HepG2 (cell line): Measurements from ENCODE around the gene PIAS3. TPM values are rescaled to one million over a fixed set of nuclear protein-coding genes. Genes with fewer than 3 reads are reported as not detected.

Source experiments
- DNMT1 ChIP-seq: sonication (generic); formaldehyde crosslinking; IDR thresholded peaks from 2 replicates; pipeline ENCODE4 v1.5.1; 2020; ENCODE audit warnings: mild to moderate bottlenecking, missing genetic modification reagents
- EP300 ChIP-seq, 3 experiments: sonication (generic) in 1 of 3; formaldehyde crosslinking in 1 of 3; IDR thresholded peaks; 2 replicates each; pipeline versions ENCODE4 v1.5.1 to v1.6.1; 2011 to 2020; ENCODE audit warnings: low read depth in 2 of 3, low read length in 2 of 3, borderline replicate concordance in 1 of 3, improper control_type of control experiment in 1 of 3, mild to moderate bottlenecking in 1 of 3, missing genetic modification reagents in 1 of 3, moderate library complexity in 1 of 3
- IKZF4 ChIP-seq: sonication (generic); formaldehyde crosslinking; IDR thresholded peaks from 2 replicates; pipeline ENCODE4 v1.5.1; 2020; ENCODE audit warnings: borderline replicate concordance, mild to moderate bottlenecking, low read depth, missing genetic modification reagents; ENCODE audit errors: not compliant biosample characterization
- MED1 ChIP-seq: sonication (generic); formaldehyde crosslinking; IDR thresholded peaks from 2 replicates; pipeline ENCODE4 v1.4.0; 2020; ENCODE audit warnings: missing genetic modification reagents
- PTBP1 ChIP-seq: fragments of 200-400 bp; formaldehyde crosslinking; IDR thresholded peaks from 2 replicates; pipeline ENCODE4 v1.6.1; 2018; ENCODE audit warnings: low read length, low read depth; ENCODE audit not compliant: poor library complexity, severe bottlenecking
- RBM22 ChIP-seq: fragments of 200-400 bp; formaldehyde crosslinking; optimal IDR thresholded peaks from 2 replicates; pipeline ENCODE3; 2017; ENCODE audit warnings: mild to moderate bottlenecking, low read length, moderate library complexity
- SMAD3 ChIP-seq: sonication (generic); formaldehyde crosslinking; IDR thresholded peaks from 2 replicates; pipeline ENCODE4 v1.4.0; 2020; ENCODE audit warnings: missing genetic modification reagents
- STAT5B ChIP-seq: sonication (generic); formaldehyde crosslinking; IDR thresholded peaks from 2 replicates; pipeline ENCODE4 v1.4.0; 2020; ENCODE audit warnings: missing genetic modification reagents
- TGIF2 ChIP-seq: IDR thresholded peaks from 2 replicates; pipeline ENCODE4 v1.6.1; 2016; ENCODE audit warnings: control low read depth, missing compliant biosample characterization
- ZBTB21 ChIP-seq: sonication (generic); formaldehyde crosslinking; IDR thresholded peaks from 2 replicates; pipeline ENCODE4 v1.4.0; 2020; ENCODE audit warnings: missing genetic modification reagents
- ZBTB37 ChIP-seq: sonication (generic); formaldehyde crosslinking; IDR thresholded peaks from 2 replicates; pipeline ENCODE4 v1.4.0; 2020; ENCODE audit warnings: mild to moderate bottlenecking, missing genetic modification reagents
- ZBTB38 ChIP-seq: sonication (generic); formaldehyde crosslinking; IDR thresholded peaks from 2 replicates; pipeline ENCODE4 v1.5.1; 2020; ENCODE audit warnings: mild to moderate bottlenecking, missing genetic modification reagents
- ZNF136 ChIP-seq: sonication (generic); formaldehyde crosslinking; IDR thresholded peaks from 2 replicates; pipeline ENCODE4 v1.8.1; 2022; ENCODE audit warnings: low read depth, mild to moderate bottlenecking, moderate library complexity, missing genetic modification reagents
- ZNF180 ChIP-seq: sonication (generic); formaldehyde crosslinking; IDR thresholded peaks from 2 replicates; pipeline ENCODE4 v1.4.0; 2020; ENCODE audit warnings: low read depth, missing genetic modification reagents, borderline replicate concordance
- ZNF512 ChIP-seq: sonication (generic); formaldehyde crosslinking; IDR thresholded peaks from 2 replicates; pipeline ENCODE4 v1.4.0; 2020; ENCODE audit warnings: mild to moderate bottlenecking, missing genetic modification reagents
- ZNF557 ChIP-seq: sonication (generic); formaldehyde crosslinking; IDR thresholded peaks from 2 replicates; pipeline ENCODE4 v1.4.0; 2020; ENCODE audit warnings: missing genetic modification reagents
- ZNF577 ChIP-seq: sonication (generic); formaldehyde crosslinking; IDR thresholded peaks from 2 replicates; pipeline ENCODE4 v1.4.0; 2020; ENCODE audit warnings: mild to moderate bottlenecking, low read depth, missing genetic modification reagents, borderline replicate concordance
- ZNF781 ChIP-seq: sonication (generic); formaldehyde crosslinking; IDR thresholded peaks from 2 replicates; pipeline ENCODE4 v1.5.1; 2020; ENCODE audit warnings: borderline replicate concordance, mild to moderate bottlenecking, missing genetic modification reagents; ENCODE audit errors: not compliant biosample characterization
- polyA plus RNA-seq, 8 experiments: library from polyadenylated mRNA; depleted of rRNA in 3 of 8; stranded (reverse) in 7 of 8; unstranded in 1 of 8; fragments of >200 nt; fragmentation: Illumina TruSeq in 4 of 8; extraction: Trizol in 4 of 8; gene quantifications; 2 replicates each; pipeline versions ENCODE4 v1.2.1 to v1.2.3, GENCODE V29; 2011 to 2016; ENCODE audit warnings: low read depth in 4 of 8, missing spikeins in 1 of 8, mixed read lengths in 1 of 8; ENCODE audit not compliant: insufficient read depth in 1 of 8
- total RNA-seq, 5 experiments: library from RNA; depleted of rRNA; stranded (reverse); fragments of >200 nt; fragmentation: Illumina TruSeq; extraction: Trizol; gene quantifications; 2 replicates each; pipeline ENCODE4 v1.2.3, GENCODE V29; 2016; ENCODE audit warnings: low read depth in 1 of 5
- TF ChIP-seq, protein P1 (sequence below): sonication (generic); formaldehyde crosslinking; IDR thresholded peaks from 2 replicates; pipeline ENCODE4 v1.4.0; 2020; ENCODE audit warnings: missing genetic modification reagents
- TF ChIP-seq, protein P2 (sequence below): sonication (generic); formaldehyde crosslinking; IDR thresholded peaks from 2 replicates; pipeline ENCODE4 v1.5.1; 2020; ENCODE audit warnings: mild to moderate bottlenecking, missing genetic modification reagents

Gene PIAS3
- total and polyA plus RNA-seq, 2 of the 13 experiments (the other 11 are each of a cell fraction or from before 2014, with no cell fraction given) = 3.7 to 8.0 TPM

- TF ChIP-seq ZNF136 (CRISPR knock-in tag) = no peak
- TF ChIP-seq ZNF557 = no peak
- no peak for TF ChIP-seq ZBTB37 (CRISPR knock-in tag)
- TF ChIP-seq PTBP1 = no peak
- TF ChIP-seq, protein P1, sequence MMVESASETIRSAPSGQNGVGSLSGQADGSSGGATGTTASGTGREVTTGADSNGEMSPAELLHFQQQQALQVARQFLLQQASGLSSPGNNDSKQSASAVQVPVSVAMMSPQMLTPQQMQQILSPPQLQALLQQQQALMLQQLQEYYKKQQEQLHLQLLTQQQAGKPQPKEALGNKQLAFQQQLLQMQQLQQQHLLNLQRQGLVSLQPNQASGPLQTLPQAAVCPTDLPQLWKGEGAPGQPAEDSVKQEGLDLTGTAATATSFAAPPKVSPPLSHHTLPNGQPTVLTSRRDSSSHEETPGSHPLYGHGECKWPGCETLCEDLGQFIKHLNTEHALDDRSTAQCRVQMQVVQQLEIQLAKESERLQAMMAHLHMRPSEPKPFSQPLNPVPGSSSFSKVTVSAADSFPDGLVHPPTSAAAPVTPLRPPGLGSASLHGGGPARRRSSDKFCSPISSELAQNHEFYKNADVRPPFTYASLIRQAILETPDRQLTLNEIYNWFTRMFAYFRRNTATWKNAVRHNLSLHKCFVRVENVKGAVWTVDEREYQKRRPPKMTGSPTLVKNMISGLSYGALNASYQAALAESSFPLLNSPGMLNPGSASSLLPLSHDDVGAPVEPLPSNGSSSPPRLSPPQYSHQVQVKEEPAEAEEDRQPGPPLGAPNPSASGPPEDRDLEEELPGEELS = no peak; the same call in 1 of the 2 replicates
- peak; percentile 41 for TF ChIP-seq ZNF781 (CRISPR knock-in tag)
- no peak for TF ChIP-seq ZNF180
- no peak for TF ChIP-seq ZBTB21 (CRISPR knock-in tag)
- TF ChIP-seq DNMT1 (CRISPR knock-in tag) = 0 out of 2 replicates have a peak, but pooled peaks have one; percentile 65
- TF ChIP-seq EP300 (IDR thresholded peaks at IDR 0.05; ENCODE audit: low read depth in 2 of 2, low read length in 2 of 2) = no peak
- no peak for TF ChIP-seq EP300 (CRISPR knock-in tag; IDR thresholded peaks at IDR 0.05; ENCODE audit: borderline replicate concordance)
- TF ChIP-seq SMAD3 (CRISPR knock-in tag) = peak; percentile 71; the same call in 1 of the 2 replicates
- peak; percentile 56; the same call in 1 of the 2 replicates for TF ChIP-seq TGIF2 (CRISPR knock-in tag)
- TF ChIP-seq, protein P2, sequence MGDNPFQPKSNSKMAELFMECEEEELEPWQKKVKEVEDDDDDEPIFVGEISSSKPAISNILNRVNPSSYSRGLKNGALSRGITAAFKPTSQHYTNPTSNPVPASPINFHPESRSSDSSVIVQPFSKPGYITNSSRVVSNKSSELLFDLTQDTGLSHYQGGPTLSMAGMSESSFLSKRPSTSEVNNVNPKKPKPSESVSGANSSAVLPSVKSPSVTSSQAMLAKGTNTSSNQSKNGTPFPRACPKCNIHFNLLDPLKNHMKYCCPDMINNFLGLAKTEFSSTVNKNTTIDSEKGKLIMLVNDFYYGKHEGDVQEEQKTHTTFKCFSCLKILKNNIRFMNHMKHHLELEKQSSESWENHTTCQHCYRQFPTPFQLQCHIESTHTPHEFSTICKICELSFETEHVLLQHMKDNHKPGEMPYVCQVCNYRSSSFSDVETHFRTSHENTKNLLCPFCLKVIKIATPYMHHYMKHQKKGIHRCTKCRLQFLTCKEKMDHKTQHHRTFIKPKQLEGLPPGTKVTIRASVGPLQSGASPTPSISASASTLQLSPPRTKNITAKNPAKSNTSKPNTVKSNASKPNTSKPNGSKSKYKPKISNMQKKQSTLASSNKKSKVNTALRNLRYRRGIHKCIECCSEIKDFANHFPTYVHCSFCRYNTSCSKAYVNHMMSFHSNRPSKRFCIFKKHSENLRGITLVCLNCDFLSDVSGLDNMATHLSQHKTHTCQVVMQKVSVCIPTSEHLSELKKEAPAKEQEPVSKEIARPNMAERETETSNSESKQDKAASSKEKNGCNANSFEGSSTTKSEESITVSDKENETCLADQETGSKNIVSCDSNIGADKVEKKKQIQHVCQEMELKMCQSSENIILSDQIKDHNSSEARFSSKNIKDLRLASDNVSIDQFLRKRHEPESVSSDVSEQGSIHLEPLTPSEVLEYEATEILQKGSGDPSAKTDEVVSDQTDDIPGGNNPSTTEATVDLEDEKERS (CRISPR knock-in tag) = no peak
- peak; percentile 68; the same call in 1 of the 2 replicates for TF ChIP-seq ZBTB38 (CRISPR knock-in tag)
- no peak for TF ChIP-seq ZNF512
- no peak for TF ChIP-seq IKZF4 (CRISPR knock-in tag)
- peak; percentile 76 for TF ChIP-seq MED1 (CRISPR knock-in tag)
- TF ChIP-seq STAT5B (CRISPR knock-in tag) = no peak
- no peak for TF ChIP-seq ZNF577
- no peak for TF ChIP-seq RBM22
Measured at GRCh38 chr1:145823565-145824498, 35.0 kb downstream of the PIAS3 start, which contains the start of the genes POLR3C and RNF115 (continued).
